Adrenal gland (tissue), 19 donors: ENCODE results near the gene GGNBP2. TPM values are rescaled to one million over a fixed set of nuclear protein-coding genes. Genes with fewer than 3 reads are reported as not detected.

Source experiments
- DNase-seq, 7 donors: peaks; one replicate each; pipeline ENCODE4 v3.0.0-alpha.2; 2019 to 2020
- H3K27ac ChIP-seq, 5 donors: fragments of 200-600 bp; sonication (generic) in 4 of 5; 1 replicate in 3 of 5; 2 replicates in 2 of 5; pipeline versions ENCODE4 v1.5.1 to v1.8.0; 2016 to 2020; ENCODE audit warnings: mild to moderate bottlenecking in 1 of 5
- H3K27me3 ChIP-seq: fragments of 200-600 bp; 2 replicates; pipeline ENCODE4 v1.8.0; 2021
- H3K36me3 ChIP-seq, 2 donors: fragments of 200-600 bp; replicated peaks in 1 of 2; 1 replicate in 1 of 2; 2 replicates in 1 of 2; pipeline versions ENCODE4 v1.5.1 to v1.8.0; 2018 to 2022
- H3K4me1 ChIP-seq, 2 donors: fragments of 200-600 bp; replicated peaks in 1 of 2; 1 replicate in 1 of 2; 2 replicates in 1 of 2; pipeline versions ENCODE4 v1.5.1 to v1.8.0; 2018 to 2021
- H3K4me3 ChIP-seq, 4 donors: fragments of 200-600 bp; sonication (generic) in 3 of 4; one replicate each; pipeline ENCODE4 v1.5.1; 2016 to 2018
- H3K9me3 ChIP-seq, 3 donors: fragments of 200-600 bp; sonication (generic) in 1 of 3; replicated peaks in 1 of 3; 1 replicate in 2 of 3; 2 replicates in 1 of 3; pipeline versions ENCODE4 v1.5.1 to v1.8.0; 2016 to 2021
- CTCF ChIP-seq, 6 experiments: fragments of 450-650 bp in 4 of 6; fragments of 200-600 bp in 2 of 6; sonication (generic) in 1 of 6; IDR thresholded peaks; 1 replicate in 5 of 6; 2 replicates in 1 of 6; pipeline versions ENCODE4 v1.5.1 to v1.8.0; 2016 to 2021; ENCODE audit warnings: antibody characterized with exemption in 6 of 6, mild to moderate bottlenecking in 2 of 6, moderate library complexity in 1 of 6
- POLR2A ChIP-seq, 2 donors: fragments of 450-650 bp; IDR thresholded peaks; one replicate each; pipeline ENCODE4 v1.6.1; 2017; ENCODE audit warnings: antibody characterized with exemption in 2 of 2, mild to moderate bottlenecking in 2 of 2, moderate library complexity in 1 of 2
- WGBS, 4 donors: extraction: QIAGEN DNeasy Blood & Tissue Kit in 2 of 4; methylation state at CpG; one replicate each; pipeline versions ENCODE4 v1.1.5 to v1.1.7; 2013 to 2017; 5-methylcytosine and 5-hydroxymethylcytosine counted together
- intact Hi-C, 2 donors: fragments of 100-400 bp; cut with DNase I; formaldehyde crosslinking; loops; one replicate each; pipeline versions ENCODE4 v1.14.1 to v1.15.0; 2022 to 2023
- long read RNA-seq, 10 donors: library from polyadenylated mRNA in 3 of 10; unstranded in 2 of 10; stranded (forward) in 1 of 10; transcript quantifications; one replicate each; pipeline ENCODE4 v2.0.0 and lab custom pipeline, GENCODE V29; 2021 to 2026
- polyA plus RNA-seq, 3 donors: library from polyadenylated mRNA; stranded (reverse); fragments of 200-250 nt in 2 of 3; fragments of 350-450 nt in 1 of 3; fragmentation: Illumina TruSeq in 1 of 3; extraction: RNeasy Lipid Tissue Mini Kit (QIAGEN cat#74804) in 1 of 3; gene quantifications; one replicate each; pipeline ENCODE4 v1.2.3, GENCODE V29; 2013 to 2014
- total RNA-seq, 9 donors: library from RNA; depleted of rRNA in 4 of 9; stranded (reverse); fragments of >200 nt in 4 of 9; fragments of 120-200 nt in 1 of 9; fragmentation: NEBNext Ultra II Directional in 1 of 9; extraction: Animal tissue kit (Norgen Biotek cat#: 25700) in 1 of 9; gene quantifications; one replicate each; pipeline versions ENCODE4 v1.1.0 to v1.2.4, GENCODE V29; 2013 to 2023
- donor health status: healthy with polysubstance abuse.
- donor health status: Bipolar disorder and iron deficiency.
- donor health status: DM: yes; HTN: yes; CAD: no.
- donor health status: DM: no; HTN: no; CAD: no.
- donor health status: DM: no; HTN: no; CAD: no.
- donor health status: DM: yes; HTN: yes; CAD: no.

Gene GGNBP2
- total RNA-seq = 10 to 100 TPM; 30.4 to 70.9 (median 63.0) TPM
- 10 to 100 TPM; 39.0 to 87.3 (median 48.5) TPM for polyA plus RNA-seq
- long read RNA-seq, donor 1, partial matches to known transcripts = 5 of 13 reads
- long read RNA-seq, donor 1, other reads (novel, unspliced or antisense) = 0 of 13 reads
- long read RNA-seq, donor 2, transcript GGNBP2-218 (2 exons, 680 nt) = major isoform, 7 of 10 reads
- long read RNA-seq, donor 2, partial matches to known transcripts = 0 of 10 reads
- long read RNA-seq, donor 2, other reads (novel, unspliced or antisense) = 0 of 10 reads
- long read RNA-seq, donor 3, partial matches to known transcripts = 0 of 5 reads
- long read RNA-seq, donor 3, other reads (novel, unspliced or antisense) = 0 of 5 reads
- long read RNA-seq, donor 4, partial matches to known transcripts = 40 of 59 reads
- long read RNA-seq, donor 4, other reads (novel, unspliced or antisense) = 14 of 59 reads
- long read RNA-seq, donor 5, transcript GGNBP2-212 (14 exons, 2,847 nt) = major isoform, 11 of 105 reads
- long read RNA-seq, donor 5, partial matches to known transcripts = 78 of 105 reads
- long read RNA-seq, donor 5, other reads (novel, unspliced or antisense) = 13 of 105 reads
- long read RNA-seq, donor 6, partial matches to known transcripts = 41 of 49 reads
- long read RNA-seq, donor 6, other reads (novel, unspliced or antisense) = 2 of 49 reads
- long read RNA-seq, donor 7, partial matches to known transcripts = 0 of 2 reads
- long read RNA-seq, donor 7, other reads (novel, unspliced or antisense) = 0 of 2 reads
- long read RNA-seq, donor 8, partial matches to known transcripts = 0 of 6 reads
- long read RNA-seq, donor 8, other reads (novel, unspliced or antisense) = 0 of 6 reads
- long read RNA-seq, donor 9, partial matches to known transcripts = 12 of 19 reads
- long read RNA-seq, donor 9, other reads (novel, unspliced or antisense) = 0 of 19 reads
- long read RNA-seq, donor 10, partial matches to known transcripts = 0 of 2 reads
- long read RNA-seq, donor 10, other reads (novel, unspliced or antisense) = 0 of 2 reads

GRCh38 chr17:36544307-36545076 is at the start of gene GGNBP2:
Gene GGNBP2, plus strand, starts transcription at chr17:36544919. Its CDS starts 806 bp downstream, at chr17:36545725.
- peak; percentile 87 to 91 for TF ChIP-seq POLR2A (IDR thresholded peaks at IDR 0.05)
- TF ChIP-seq CTCF (IDR thresholded peaks at IDR 0.05) = no peak
- 0% methylated on average over 31 to 71 of the region's 71 CpGs for WGBS, 4 donors
- Histone ChIP-seq H3K27ac (peak within 1 kb of the TSS; percentile 99 to 100 (median 99)), H3K9me3 (no peaks in the 10 kb centered on the region), H3K36me3 (no peaks in the 10 kb centered on the region), H3K27me3 (no peaks in the 10 kb centered on the region), H3K4me1 (peaks cover 33 to 35% of the 10 kb centered on the region in 2 donors), H3K4me3 (peak within 1 kb of the TSS; percentile 71 to 97 (median 92))
- peak; percentile 91 to 95 (median 94) for DNase-seq
- intact Hi-C loops = no loop called here

GRCh38 chr17:36495076-36495578 is 49.6 kb upstream of the GGNBP2 start:
- WGBS, 4 donors = 68 to 77% (median 72%) methylated on average over 3 of the region's 3 CpGs
- no peak for TF ChIP-seq POLR2A (IDR thresholded peaks at IDR 0.05)
- no peak for TF ChIP-seq CTCF (IDR thresholded peaks at IDR 0.05)
- Histone ChIP-seq H3K4me1 (no peaks in the 10 kb centered on the region), H3K36me3 (peaks cover 0 to 72% of the 10 kb centered on the region in 2 donors), H3K9me3 (no peaks in the 10 kb centered on the region), H3K4me3 (no peak overlapping the region), H3K27ac (no peak overlapping the region), H3K27me3 (no peaks in the 10 kb centered on the region)
- intact Hi-C loops = no loop called here
- no peak for DNase-seq

GRCh38 chr17:36496018-36496789 is 48.5 kb upstream of the GGNBP2 start:
- no peaks in the 10 kb centered on the region for H3K4me1 ChIP-seq
- WGBS, 4 donors = 83 to 87% (median 84%) methylated on average over 9 of the region's 9 CpGs
- no peak overlapping the region for H3K27ac ChIP-seq
- no peaks in the 10 kb centered on the region for H3K27me3 ChIP-seq
- TF ChIP-seq CTCF (IDR thresholded peaks at IDR 0.05) = no peak
- no peak for TF ChIP-seq POLR2A (IDR thresholded peaks at IDR 0.05)
- peaks cover 0 to 72% of the 10 kb centered on the region in 2 donors for H3K36me3 ChIP-seq
- intact Hi-C loops = no loop called here
- no peaks in the 10 kb centered on the region for H3K9me3 ChIP-seq
- no peak for DNase-seq
- no peak overlapping the region for H3K4me3 ChIP-seq
